Stimulated activated CD8-positive, alpha-beta memory T cell treated with anti-CD3 and anti-CD28 coated beads, Interleukin-2, amount 100 ng/mL, for 48 hours (primary cell): ENCODE measurements around the gene USF2.

ENCODE experiments used
- DNase-seq, 2 donors: peaks; one replicate each; pipeline ENCODE4 v3.0.0-alpha.2; 2020; ENCODE audit warnings: low read depth in 2 of 2

Gene USF2

DNA sequence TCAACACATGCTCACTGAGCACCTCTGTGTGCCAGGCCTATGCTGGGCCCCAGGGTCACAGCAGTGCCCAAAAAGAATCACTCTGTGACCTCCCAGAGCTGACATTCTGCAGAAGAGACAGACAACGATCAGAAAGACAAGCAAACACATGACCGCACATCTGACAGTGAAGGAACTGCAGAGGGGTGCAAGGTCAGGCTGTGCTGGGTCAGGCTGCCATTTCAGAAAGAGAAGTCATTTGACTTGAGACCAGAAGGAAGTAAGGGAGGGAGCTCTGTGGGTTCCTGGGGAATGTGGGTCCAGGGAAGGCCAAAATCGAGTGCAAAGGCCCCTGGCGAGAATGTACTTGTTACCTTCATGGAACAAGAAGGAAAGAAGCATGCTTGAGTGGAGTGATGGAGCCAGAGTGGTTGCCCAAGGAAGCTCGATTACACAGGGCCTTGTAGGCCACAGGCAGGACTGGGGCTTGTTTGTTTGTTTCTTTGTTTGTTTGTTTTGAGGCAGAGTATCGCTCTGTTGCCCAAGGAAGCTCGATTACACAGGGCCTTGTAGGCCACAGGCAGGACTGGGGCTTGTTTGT, 48.8 kb downstream of the USF2 start:
- no peak for DNase-seq

DNA sequence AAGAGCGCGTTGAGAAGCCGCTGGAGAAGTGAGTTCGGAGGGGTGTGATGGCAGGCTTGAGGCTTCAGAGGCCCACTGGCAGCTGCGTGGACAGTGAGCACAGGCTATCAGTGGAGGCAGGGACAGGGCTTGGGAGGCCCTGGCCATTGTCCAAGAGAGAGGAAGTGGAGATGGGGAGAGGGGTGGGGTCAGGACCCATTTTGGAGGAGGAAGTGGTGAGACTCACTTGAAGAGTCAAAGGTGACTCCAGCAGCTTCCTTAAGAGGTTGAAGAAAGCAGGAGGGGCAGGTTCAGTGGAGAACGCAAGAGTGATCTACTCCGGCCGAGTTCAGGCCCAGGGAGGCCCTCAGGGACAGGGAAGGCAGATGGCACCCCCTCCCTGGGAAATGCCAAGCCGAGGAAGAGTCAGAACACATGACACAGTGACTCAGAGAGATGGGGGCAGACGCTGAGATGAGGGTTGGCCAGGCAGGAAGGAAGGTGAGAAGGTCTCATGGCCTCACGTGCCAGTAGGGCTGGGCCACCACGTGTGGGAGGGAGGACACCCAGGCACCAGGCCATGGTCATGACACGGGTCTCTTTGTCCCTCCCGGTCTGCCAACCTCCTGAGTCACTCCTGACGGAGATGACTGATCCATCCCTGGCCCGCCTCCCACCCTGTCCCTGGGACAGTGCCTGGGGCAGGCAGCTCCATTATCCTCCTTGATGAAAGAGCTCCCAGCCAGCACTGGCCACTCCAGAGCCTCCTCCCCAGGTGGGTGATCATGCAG, 50.1 kb downstream of the USF2 start:
- no peak for DNase-seq

DNA sequence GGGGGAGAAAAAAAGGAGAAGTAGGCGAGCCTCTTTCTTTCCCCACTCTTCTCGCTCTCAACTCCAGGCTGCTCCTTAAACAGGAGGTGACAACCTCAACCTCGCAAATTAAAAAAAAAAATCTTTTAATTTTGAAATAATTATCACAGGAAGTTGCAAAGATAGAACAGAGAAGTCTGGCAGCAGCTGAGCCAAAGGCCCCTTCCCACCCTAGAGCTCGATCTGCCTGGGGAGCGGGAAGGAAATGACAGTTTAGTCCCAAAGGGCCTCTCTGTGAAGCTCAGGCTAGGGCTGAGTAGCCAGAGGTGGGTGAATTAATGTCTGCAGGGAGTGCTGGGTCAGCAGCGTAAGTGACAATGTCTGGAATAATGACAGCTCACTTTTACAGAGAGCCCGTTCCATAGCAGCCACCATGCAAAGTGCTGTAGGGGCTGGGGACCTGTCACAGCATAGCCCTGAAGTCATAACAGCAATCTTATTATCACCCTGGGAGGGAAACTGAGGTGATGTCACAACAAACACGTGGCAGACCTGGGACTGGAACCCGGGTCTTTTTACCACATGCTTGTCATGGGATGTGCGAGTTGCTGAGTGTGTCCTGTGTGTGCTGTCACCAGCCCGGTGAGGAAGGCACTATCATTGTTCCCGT, 51.4 kb downstream of the USF2 start:
- DNase-seq, result no peak

DNA sequence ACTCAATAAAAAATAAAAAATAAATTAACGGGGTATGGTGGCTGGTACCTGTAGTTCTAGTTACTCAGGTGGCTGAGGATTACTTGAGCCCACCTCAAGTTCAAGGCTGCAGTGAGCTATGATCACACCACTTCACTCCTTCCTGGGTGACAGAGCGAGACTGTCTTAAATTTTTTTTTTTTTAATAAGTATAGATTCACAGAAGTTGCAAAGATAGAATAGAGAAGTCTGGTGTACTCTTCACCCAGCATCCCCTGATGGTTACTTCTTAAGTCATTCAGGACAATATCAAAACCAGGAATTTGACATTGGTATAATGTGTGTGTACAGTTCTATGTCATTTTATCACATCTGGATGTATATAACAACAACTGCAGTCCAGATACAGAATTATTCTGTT, 52.5 kb downstream of the USF2 start:
- no peak for DNase-seq

DNA sequence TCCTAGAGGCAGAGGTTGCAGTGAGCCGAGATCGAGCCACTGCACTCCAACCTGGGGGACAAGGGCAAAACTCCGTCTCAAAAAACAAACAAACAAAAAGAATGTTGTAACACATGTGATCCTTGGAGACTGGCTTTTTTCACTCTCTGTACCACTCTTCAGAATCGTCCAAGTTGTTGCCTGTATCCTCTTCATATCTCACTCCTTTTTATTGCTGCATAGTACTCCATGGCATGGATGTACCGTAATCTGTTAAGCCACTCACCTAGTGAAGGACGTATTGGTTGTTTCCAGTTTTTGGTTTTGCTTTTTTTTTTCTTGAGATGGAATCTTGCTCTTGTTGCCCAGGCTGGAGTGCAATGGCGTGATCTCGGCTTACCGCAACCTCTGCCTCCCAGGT, 53.3 kb downstream of the USF2 start:
- no peak for DNase-seq

DNA sequence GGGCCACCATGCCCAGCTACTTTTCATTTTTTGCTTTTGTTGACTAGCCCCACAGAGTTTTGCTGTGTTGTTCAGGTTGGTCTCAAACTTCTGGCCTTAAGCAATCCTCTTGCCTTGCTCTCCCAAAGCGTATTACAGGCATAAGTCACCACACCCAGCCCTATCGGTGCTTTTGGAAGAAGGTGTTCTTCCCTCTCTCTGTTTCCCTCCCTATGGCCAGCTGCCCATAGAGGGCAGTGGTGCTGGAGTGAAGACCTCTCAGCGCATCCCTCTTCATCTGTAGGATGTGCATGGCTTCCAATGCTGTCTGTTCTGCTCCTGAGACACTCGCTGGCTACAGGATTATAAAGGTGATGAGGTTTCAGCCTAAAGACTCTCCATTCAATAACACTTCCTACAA, 58.9 kb downstream of the USF2 start:
- no peak for DNase-seq

DNA sequence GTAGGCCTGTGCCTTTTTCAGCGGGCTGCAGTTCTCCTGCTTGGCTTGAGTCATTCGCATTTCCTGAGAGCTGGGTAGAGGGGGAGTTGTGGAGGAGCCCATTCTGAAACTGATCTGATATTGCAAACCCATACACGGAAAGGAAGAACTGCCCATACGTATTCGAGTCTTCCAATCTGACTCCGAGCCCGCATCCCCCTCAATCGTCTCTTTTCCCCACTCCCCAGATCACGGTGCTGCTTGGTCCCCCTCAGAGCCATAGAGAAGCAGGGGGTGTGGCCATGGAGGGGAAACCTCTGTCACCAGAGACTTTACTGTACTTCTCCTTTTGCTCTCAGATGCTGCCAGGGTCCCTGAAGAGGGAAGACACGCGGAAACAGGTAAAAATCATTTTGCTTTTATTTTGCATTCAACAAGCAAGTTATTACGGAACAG, 60.1 kb downstream of the USF2 start, which contains the start of gene CD22:
Gene CD22, plus strand, starts transcription at position 337 of the 435 bp plus-strand sequence. CDS start 2,854 bp downstream, outside the sequence.
- no peak for DNase-seq

DNA sequence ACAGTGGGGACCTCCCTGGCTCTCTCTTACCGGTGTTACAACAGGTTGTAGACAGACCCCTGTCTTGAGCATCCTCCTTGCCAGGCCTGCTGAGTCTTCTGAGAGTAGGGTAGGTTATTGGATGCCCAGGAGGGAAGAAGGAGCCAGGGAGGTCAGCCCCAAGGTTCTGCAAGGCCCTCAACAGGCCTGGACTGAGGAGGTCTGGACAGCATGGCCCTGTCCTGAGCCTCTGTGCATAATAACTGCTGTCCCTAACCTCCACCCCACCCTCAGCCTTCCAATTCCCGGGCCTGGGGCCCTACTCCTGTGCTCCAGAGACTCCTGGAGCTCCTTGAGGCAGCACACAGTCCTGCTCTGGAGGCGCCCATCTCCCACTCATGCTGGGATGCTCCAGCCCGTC, 60.6 kb downstream of the USF2 start:
- no peak for DNase-seq
